Activated CD8-positive, alpha-beta T cell treated with anti-CD3 and anti-CD28 coated beads for 36 hours (primary cell): Measurements from ENCODE around the gene PDXP. TPM values are rescaled to one million over a fixed set of nuclear protein-coding genes. Genes with fewer than 3 reads are reported as not detected.

ENCODE experiments used
- ATAC-seq: fragments of 200-7000 bp; cut with Tn5 transposase; one replicate; pipeline ENCODE4 v1.10.0; 2021; ENCODE audit warnings: mild to moderate bottlenecking, moderate library complexity
- CTCF ChIA-PET: fragments of 350-600 bp; sonication (Branson Sonifier 250); formaldehyde crosslinking; loops from one replicate; lab custom pipeline; 2021; ENCODE audit warnings: antibody characterized with exemption; lab: Charles Lee
- POLR2A ChIA-PET: fragments of 350-600 bp; sonication (Branson Sonifier 250); formaldehyde crosslinking; loops from one replicate; lab custom pipeline; 2021; ENCODE audit warnings: antibody characterized with exemption; lab: Charles Lee
- DNase-seq: peaks from one replicate; pipeline ENCODE4 v3.0.0-alpha.2; 2020
- H3K27ac Mint-ChIP-seq: one replicate; pipeline ENCODE4 v1.8.0; 2021; ENCODE audit warnings: mild to moderate bottlenecking, mixed read lengths
- H3K27me3 Mint-ChIP-seq: one replicate; pipeline ENCODE4 v1.8.0; 2021; ENCODE audit warnings: mixed read lengths
- H3K36me3 Mint-ChIP-seq: one replicate; pipeline ENCODE4 v1.8.0; 2021; ENCODE audit warnings: low read depth, mixed read lengths
- H3K4me1 Mint-ChIP-seq: one replicate; pipeline ENCODE4 v1.8.0; 2021; ENCODE audit warnings: low read depth, mixed read lengths
- H3K4me3 Mint-ChIP-seq: one replicate; pipeline ENCODE4 v1.8.0; 2021; ENCODE audit warnings: mild to moderate bottlenecking, moderate library complexity, mixed read lengths
- H3K9me3 Mint-ChIP-seq: one replicate; pipeline ENCODE4 v1.8.0; 2021; ENCODE audit warnings: mixed read lengths
- intact Hi-C: fragments of 100-400 bp; cut with micrococcal nuclease; formaldehyde crosslinking; loops from one replicate; pipeline ENCODE4 v1.10.0; 2022
- total RNA-seq, 2 experiments: library from RNA; stranded (reverse); gene quantifications; one replicate each; pipeline ENCODE4 v1.2.3, GENCODE V29; 2021
- TF ChIP-seq, protein P1 (sequence below): fragments of 200-600 bp; IDR thresholded peaks from one replicate; pipeline ENCODE4 v1.8.0; 2022; ENCODE audit warnings: antibody characterized with exemption, mild to moderate bottlenecking

PDXP gene
- total RNA-seq, 2 experiments from 2014 or later, result 51.3 to 51.5 TPM

DNA sequence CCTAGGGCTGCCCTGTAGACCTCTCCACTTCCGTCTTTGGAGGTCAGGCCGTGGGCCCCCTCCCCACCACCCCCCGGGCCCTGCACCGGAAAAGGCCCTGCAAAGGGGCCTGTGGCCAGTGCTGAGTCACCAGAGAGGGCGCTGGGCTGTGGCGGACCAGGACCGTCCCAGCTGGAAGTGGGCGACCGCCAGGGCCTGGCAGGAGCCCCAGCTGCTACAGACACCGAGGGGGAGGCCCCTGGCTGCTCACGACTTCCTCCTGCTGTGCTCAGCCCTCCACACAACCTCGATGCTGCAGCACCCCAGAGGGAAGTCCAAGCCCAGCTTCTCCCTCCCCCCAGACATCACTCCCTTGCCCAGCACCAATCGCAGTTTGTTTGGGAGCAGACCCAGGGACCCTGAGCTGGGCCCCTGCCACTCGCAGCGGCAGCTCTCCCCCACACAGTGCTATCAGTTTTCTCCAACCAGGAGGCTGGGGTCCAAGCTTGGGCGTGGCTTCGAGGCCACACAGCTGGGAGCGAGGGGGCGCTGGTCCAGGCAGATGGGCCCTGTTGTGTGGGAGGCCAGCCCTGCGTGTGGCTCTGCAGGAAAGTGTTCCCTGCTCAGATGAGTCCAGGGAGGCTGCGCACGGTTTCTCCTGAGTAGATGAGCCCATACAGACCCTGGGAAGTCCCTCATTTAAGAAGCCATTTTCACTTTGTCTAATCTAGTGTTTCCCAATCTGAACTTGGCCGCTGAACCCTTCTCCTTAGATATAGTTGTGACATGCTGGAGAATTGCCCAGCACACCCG lies 24.7 kb upstream of the PDXP start:
- DNase-seq (peak; percentile 90), ATAC-seq (peak; percentile 66)
- POLR2A ChIA-PET, result interaction anchor here (0.6 to 3.8 kb wide), 20 partner anchors 9 to 1549 kb away, joined by 3 to 26 read pairs (median 4); partner anchors contain the start of genes GGA1, LGALS1, NOL12 and PDXP
- peak overlapping the region; percentile 88 for H3K27ac Mint-ChIP-seq
- peak overlapping the region; percentile 69 for H3K4me3 Mint-ChIP-seq
- TF ChIP-seq, protein P1, sequence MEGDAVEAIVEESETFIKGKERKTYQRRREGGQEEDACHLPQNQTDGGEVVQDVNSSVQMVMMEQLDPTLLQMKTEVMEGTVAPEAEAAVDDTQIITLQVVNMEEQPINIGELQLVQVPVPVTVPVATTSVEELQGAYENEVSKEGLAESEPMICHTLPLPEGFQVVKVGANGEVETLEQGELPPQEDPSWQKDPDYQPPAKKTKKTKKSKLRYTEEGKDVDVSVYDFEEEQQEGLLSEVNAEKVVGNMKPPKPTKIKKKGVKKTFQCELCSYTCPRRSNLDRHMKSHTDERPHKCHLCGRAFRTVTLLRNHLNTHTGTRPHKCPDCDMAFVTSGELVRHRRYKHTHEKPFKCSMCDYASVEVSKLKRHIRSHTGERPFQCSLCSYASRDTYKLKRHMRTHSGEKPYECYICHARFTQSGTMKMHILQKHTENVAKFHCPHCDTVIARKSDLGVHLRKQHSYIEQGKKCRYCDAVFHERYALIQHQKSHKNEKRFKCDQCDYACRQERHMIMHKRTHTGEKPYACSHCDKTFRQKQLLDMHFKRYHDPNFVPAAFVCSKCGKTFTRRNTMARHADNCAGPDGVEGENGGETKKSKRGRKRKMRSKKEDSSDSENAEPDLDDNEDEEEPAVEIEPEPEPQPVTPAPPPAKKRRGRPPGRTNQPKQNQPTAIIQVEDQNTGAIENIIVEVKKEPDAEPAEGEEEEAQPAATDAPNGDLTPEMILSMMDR, result peak; percentile 20
- CTCF ChIA-PET, result interaction anchor here (0.6 to 68.1 kb wide), 5 partner anchors 9 to 230 kb away, joined by 3 to 1770 read pairs (median 4); partner anchors contain the start of genes GGA1, LGALS1, NOL12 and PDXP
- intact Hi-C loops, result no loop called here
- peaks cover 4% of the 10 kb centered on the region for H3K36me3 Mint-ChIP-seq
- H3K9me3 Mint-ChIP-seq, result no peaks in the 10 kb centered on the region
- H3K27me3 Mint-ChIP-seq, result no peaks in the 10 kb centered on the region
- H3K4me1 Mint-ChIP-seq, result peaks cover 79% of the 10 kb centered on the region

DNA sequence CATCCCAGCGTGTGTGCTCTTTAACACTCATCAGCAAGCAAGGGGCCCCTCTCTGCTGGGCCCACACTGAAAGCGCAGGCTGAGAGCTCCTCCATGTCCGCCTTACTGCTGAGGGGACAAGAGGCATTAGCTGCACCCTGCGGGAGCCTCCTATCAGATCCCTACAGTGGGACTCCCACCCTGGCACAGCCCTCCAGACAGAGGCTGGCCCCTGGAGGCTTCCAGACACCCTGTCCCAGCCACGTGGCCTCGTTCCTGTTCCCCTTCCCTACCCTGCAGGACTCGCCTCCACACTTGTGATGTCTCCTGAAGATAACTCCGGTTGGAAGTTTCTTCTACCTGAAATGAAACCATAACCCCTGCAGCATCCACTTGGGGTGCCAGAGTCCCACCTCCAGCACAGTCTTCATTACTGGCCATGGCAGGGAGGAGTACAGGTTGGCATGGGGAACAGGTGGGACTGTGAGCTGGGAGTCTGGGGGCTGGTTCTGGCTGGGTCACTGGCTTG lies 24.1 kb upstream of the PDXP start:
- Mint-ChIP-seq H3K27ac (peak overlapping the region; percentile 88), H3K36me3 (peaks cover 4% of the 10 kb centered on the region), H3K27me3 (no peaks in the 10 kb centered on the region), H3K4me1 (peaks cover 75% of the 10 kb centered on the region), H3K9me3 (no peaks in the 10 kb centered on the region), H3K4me3 (peak overlapping the region; percentile 69)
- TF ChIP-seq, protein P1, result no peak
- ChIA-PET CTCF (interaction anchor here (1.6 to 68.1 kb wide), 3 partner anchors 9 to 60 kb away, joined by 4 to 1770 read pairs (median 1770); partner anchors contain the start of genes GGA1, LGALS1, NOL12 and PDXP), POLR2A (interaction anchor here (0.9 to 3.8 kb wide), 15 partner anchors 8 to 61 kb away, joined by 3 to 26 read pairs (median 4); partner anchors contain the start of genes GGA1, LGALS1, NOL12 and PDXP)
- intact Hi-C loops, result no loop called here
- DNase-seq (peak; percentile 44), ATAC-seq (no peak)

DNA sequence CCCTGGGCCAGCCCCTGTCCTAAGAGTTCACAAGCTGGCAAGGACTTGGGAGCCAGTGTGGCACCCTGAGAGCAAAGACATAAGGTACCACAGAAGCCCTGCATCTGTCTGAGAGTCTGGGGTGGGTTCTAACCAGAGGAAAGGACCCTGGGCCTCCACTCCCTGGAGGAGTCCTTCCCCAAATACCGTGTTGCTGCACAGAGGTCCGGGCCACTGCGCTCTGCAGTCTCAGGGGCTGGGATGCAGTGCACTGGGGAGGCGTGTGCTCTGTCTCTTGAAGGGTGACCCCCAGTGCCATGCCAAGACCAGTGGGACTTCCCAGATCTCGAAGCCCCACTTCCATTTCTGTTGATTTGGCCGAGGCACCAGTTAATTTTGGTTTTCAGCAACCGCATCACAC lies 23.4 kb upstream of the PDXP start:
- Mint-ChIP-seq H3K27me3 (no peaks in the 10 kb centered on the region), H3K9me3 (no peaks in the 10 kb centered on the region), H3K4me1 (peaks cover 75% of the 10 kb centered on the region), H3K36me3 (peaks cover 4% of the 10 kb centered on the region), H3K27ac (peak overlapping the region; percentile 88), H3K4me3 (peak overlapping the region; percentile 69)
- TF ChIP-seq, protein P1, result no peak
- ChIA-PET POLR2A (interaction anchor here (0.9 to 3.8 kb wide), 6 partner anchors 8 to 43 kb away, joined by 3 to 26 read pairs (median 6); partner anchors contain the start of genes GGA1 and PDXP), CTCF (interaction anchor here (0.8 to 68.1 kb wide), 4 partner anchors 10 to 228 kb away, joined by 3 to 1770 read pairs (median 887); partner anchors contain the start of genes GGA1, LGALS1, NOL12 and PDXP)
- intact Hi-C loops, result loop anchor here (5.0 kb wide), 1 partner anchor 42 kb away; the partner anchor contains the start of gene LGALS1
- ATAC-seq (no peak), DNase-seq (no peak)

DNA sequence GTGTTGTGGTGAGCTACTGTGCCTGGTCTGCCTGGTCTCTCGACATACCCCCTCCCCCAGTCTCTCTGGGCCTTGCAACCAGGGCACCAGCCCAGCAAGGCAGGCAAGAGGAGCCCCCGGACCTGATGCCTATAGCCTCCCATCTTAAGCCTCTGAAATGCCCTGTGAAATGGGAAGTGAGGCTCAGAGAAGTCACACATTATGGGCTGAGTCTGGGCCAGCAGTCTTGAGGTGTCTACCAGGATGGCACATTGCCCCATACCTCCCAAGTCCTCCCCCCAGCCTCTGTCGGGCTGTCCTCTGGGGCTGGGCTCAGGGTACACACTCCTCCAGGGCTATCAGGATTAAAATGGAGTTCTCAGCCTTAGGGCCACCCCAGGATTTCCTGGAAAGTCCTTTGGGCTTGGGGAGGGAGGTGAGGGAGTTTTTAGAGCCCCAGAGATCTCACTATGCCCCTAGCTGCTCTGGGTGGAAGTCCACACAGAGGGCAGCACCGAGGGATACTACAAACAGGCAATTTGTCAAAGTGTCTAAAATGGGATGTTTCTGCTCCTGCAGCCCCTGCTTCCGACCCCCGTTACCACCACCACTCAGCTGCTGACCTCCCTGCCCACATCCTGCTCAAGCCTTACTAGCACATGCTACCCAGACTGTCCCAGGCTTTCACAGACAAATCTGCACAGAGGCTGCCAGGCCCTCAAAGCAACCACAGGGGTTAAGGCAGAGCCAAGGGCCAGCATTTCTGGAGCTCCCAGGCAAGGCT lies 22.2 kb upstream of the PDXP start:
- TF ChIP-seq, protein P1, result peak; percentile 41
- Mint-ChIP-seq H3K36me3 (peaks cover 14% of the 10 kb centered on the region), H3K4me1 (peaks cover 74% of the 10 kb centered on the region), H3K27ac (peak overlapping the region; percentile 88), H3K27me3 (no peaks in the 10 kb centered on the region), H3K9me3 (no peaks in the 10 kb centered on the region), H3K4me3 (peak overlapping the region; percentile 49)
- ATAC-seq (no peak), DNase-seq (peak; percentile 69)
- intact Hi-C loops, result loop anchor here (5.0 kb wide), 1 partner anchor 41 kb away; the partner anchor contains the start of gene LGALS1
- CTCF ChIA-PET, result interaction anchor here (1.1 to 68.1 kb wide), 6 partner anchors 11 to 225 kb away, joined by 3 to 1770 read pairs (median 5); partner anchors contain the start of genes GGA1, LGALS1, NOL12 and PDXP
- POLR2A ChIA-PET, result interaction anchor here (0.8 to 3.7 kb wide), 8 partner anchors 10 to 41 kb away, joined by 3 to 28 read pairs (median 5); partner anchors contain the start of gene LGALS1
